HCEC 1CT (cell line): ENCODE data around the gene C20orf96.
"Not testable (repeated sequence)": the region's sequence is repeated elsewhere in the genome, so short reads cannot be mapped to it uniquely, and the experiment has no call there.

Experiments
- DNase-seq: peaks from one replicate; pipeline ENCODE4 v3.0.0-alpha.2; 2017

The C20orf96 gene

DNA sequence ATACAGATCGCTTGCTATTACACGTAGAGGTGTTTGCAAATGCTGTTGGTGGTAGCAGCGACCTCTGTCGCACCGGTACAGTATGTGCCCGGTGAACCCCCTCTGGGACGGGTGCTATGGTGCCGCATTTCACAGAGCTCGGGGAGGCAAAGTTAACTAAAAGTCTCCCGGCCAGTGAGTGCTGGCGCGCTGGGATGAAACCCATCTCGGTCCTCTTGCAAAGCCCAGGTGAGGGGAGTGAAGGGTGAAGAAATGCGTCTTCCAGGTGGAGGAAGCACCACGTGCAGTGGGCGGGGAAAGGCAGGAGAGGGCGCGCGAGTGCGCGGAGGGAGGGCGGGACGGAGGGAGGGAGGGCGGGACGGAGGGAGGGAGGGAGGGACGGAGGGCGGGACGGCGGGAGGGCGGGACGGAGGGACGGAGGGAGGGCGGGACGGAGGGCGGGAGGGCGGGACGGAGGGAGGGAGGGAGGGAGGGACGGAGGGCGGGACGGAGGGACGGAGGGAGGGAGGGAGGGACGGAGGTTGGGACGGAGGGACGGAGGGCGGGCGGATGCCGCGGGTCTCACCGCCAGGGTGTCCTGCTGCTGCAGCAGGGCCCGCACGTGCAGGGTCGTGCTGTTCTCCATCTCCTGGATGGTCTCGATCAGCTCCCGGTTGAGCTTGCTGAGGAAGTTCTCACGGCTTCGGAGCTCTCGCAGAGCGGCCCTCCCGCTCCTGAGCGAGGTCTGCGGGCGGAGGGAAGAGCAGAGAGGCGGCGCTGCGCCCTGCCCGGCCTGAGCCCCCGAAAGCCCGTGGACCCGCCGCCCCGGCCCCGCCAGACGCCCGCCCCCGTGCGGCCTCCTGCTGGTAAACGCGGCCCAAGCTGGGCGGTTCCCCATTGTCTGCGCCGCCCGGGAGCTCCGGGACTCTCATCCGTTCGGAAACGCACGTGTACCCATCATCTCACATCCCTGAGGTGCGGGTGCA, 11.7 kb downstream of the C20orf96 start:
- DNase-seq: no peak

DNA sequence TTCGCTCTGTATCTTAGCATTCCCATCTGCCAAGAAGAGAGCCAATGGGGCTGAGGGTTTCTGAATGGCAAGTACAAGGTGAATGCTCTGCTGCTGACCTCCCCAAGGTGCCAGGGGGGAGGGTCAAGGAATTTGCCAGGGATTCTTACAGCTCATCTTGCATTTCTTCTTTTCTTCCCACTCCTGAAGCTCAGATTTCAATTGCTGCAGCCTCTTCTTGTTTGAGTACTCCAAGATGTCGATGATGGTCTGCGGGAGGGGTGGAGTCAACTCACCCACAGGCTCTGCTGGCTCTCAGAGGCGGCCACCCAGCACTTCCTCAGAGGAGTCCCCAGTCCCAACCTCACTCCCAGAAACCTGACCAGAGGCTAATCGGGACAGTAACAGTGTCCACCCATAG, 12.4 kb downstream of the C20orf96 start:
- DNase-seq: no peak

DNA sequence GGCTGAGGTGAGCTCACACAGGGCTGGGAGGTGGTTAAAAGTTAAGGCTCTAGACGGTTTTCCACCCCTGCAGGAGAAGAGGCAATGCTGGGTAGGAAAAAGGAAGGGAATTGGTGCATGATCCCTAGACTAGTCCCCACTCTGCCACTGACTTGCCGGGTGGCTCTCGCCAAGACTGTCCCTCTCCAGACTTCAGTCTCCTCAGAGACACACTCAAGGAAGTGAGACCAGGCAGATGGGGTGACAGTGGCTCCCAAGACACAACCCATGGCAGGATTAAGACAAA, 13.1 kb downstream of the C20orf96 start:
- DNase-seq: no peak

DNA sequence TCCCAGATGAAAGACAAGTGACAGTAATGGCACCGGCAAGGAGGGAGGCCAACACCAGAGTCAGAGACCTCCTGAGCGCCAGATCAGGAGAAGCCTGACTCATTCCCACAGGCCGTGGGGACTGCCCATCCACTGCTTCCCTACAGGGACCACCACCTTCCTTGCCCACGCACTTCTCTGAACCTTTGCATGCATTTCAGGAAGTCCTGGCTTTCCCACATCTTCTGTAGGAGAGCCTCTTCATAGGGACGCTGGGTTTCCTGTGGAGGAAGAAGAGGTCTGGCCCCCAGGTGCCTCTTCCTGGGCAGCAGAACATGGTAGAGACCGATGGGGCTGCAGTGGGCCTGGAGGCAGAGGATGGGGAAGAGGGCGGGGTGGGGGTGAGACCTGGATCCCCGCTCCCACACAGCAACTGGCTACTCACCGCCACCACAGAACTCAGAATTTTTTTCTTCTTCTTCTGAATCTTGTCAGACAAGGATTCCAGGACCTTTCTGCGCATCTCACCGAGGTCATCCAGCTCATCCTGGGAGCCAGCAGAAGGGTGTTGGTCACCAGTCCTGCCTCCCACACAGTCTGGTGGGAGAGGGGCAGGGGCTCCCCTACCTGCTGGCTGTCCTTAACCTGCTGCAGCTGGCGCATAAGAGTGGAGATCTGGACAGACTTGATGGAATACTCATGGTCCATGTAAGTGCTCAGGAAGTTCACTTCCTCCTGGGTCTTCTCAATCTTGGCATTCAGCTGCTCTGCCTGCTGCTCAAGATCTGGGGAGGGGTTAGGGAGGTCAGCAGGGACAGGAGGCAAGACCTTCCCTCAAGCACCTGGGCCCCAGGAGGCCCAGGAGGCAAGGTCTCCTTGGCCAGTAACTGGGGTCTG, 13.7 kb downstream of the C20orf96 start:
- no peak for DNase-seq

DNA sequence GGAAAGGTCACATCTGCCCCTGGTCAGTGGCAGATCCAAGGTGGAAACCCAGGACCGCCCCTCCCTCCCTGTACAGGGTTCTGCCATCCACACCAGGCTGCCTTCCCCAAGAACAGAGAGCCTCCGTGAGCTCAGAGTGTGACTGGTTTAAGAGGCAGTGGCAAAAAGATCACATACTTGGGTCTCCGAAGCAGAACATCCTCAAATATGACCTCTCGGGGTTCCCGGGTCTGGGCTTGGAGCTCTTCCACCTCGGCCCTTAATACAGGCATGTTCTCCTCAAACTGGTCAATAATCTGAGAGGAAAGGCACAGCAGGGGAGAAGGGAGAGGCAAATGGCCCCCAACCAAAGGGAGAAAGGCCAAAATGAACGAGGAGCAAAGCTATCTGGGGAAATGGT, 14.8 kb downstream of the C20orf96 start:
- no peak for DNase-seq

DNA sequence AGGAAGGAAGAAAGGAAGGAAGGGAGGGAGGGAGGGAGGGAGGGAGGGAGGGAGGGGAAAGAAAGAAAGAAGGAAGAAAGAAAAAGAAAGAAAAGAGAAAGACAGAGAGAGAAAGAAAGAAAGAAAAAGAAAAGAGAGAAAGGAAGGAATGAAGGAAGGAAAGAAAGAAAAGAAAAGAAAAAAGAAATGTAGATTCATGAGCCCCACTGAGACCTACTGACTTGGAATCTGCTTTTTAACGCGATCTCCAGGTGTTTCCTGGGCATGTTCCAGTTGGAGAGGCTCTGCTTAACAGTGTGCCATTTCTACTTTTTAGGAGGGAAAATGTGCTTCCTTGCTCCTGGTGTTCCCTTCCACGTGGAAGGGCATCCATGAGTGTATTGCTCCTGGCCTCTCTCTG, 16.7 kb downstream of the C20orf96 start:
- DNase-seq: no peak

DNA sequence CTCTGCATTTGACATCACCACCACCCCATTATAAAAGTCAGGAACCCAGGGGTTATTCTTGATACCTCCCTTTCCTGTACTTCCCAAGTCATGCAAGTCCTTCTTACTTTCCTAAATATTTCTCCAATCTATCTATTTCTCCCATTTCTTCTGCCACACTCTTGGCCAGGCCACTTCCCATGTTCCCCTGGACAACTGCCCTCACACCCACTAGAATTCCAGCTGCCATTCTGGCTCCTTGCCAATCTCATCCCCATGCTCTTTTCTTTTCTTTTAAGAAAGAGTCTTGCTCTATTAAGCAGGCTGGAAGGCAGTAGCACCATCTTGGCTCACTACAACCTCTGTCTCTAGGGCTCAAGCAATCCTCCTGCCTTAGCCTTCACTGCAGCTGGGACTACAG, 17.8 kb downstream of the C20orf96 start:
- no peak for DNase-seq

DNA sequence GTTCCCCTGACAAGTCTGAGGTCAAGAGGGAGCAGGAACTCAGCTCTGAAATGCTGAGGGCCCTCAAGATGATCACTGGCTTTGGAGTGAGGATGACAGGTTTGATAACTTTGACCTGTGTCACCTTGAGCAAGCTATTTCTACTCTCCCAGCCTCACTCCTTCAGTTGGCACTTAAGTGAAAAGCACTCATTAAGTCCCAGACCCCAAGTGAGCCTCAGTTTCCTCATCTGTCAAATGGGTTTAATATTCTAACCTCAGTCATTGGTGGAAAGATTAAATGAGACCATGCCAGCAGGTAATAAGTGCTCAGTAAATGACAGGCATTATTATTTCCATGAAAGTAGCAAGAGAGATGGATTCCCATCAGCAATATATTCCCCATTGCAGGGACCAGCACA, 19.0 kb downstream of the C20orf96 start:
- no peak for DNase-seq

DNA sequence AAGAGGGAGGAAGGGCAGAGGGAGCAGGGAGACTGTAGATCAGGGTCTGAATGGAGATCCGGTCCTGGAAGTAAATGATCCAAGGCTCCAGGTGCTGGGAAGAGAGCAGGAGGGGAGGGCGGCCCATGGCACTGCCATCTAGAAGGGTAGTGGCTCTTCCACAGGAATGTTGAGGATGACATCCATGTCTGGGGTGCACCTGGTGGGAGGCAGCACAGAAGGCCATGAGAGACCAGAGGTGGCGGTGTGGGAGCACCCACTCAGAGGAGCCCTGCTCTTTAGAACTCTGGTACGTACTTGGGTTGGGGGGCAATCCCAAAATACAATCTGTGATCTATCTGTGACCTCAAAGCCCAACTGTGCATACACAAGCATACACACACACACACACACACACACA, 19.5 kb downstream of the C20orf96 start:
- DNase-seq: no peak

DNA sequence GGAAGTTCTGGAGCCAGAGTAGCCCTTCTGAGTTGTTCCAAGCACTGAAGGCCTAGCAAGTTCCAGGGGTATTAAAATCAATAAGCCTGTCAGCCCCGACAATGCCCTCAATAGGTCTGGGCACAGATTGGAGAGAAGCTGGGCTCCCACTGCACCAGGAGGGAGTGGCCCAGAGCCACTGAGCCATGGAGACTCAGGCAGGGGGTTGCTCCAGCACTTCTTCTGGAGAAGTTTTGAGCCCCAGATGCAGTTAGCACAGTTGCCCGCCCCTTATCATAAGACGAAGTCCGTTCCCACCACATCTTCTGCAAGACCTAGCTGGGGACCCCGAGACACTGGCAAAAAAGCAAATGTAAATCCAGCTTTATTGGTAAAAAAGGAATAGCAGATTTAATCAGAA, 20.0 kb downstream of the C20orf96 start:
- DNase-seq: no peak

DNA sequence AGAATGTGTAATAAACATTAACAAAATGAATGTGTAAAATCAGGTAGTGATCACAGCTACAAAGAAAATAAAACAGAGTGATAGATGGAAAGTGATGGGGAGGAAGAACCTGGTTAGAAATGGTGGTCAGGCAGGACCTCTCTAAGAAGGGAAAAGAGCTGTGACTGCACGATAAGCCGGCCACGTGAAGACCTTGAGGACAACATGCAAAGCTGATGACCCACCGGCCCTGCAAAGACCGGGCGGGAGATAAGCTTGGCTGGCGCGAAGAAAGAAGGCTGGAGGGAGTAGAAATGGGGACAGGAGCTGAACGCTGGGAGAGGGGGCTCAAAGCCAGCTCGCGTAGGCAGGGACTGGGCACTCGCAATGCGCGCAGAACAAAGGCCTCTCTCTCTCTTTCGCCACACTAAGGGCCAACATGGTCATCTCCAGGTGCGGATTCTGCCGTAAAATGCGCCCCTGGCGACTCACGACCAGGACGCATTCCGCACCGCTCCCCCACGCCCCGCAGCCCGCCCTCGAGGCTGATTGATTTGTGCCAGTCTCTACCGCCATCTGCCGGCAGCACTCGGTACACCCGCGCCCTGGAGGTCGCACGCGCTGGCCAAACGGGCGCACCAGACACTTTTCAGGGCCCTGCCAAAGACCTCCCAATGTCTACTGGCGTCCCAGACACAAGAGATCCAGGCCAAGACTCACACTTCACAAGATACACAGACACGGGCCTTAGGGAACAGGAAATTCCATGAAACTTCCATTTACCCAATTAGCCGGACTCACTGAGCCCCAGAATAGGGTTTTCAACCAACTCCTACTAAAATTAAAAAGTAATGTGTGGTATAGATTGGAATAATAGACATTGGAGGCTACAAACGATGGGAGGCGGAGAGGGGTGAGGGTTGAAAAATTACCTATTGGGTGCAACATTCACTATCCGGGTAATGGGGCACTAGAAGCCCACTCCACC, 23.7 kb downstream of the C20orf96 start:
- peak; percentile 67 for DNase-seq

DNA sequence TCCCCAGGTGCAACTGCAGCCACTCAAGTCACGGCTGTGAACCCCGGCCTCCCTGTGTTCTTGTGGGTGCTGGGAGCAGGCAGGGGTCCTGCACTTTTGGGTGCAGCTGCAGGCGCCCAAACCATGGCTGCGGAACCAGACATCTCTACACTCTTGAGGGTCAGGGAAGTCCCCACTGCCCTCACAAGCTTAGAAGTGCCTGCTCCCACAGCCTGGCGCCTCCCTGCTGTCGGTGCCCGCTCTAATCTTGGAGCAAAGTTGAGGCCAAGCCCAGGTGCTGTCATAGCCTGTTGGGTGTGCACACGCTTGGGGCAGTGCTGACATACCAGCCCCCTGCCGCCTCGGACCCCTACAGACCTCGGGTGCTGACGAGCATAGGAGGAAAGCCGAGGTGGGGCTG, 26.8 kb downstream of the C20orf96 start:
- no peak for DNase-seq

DNA sequence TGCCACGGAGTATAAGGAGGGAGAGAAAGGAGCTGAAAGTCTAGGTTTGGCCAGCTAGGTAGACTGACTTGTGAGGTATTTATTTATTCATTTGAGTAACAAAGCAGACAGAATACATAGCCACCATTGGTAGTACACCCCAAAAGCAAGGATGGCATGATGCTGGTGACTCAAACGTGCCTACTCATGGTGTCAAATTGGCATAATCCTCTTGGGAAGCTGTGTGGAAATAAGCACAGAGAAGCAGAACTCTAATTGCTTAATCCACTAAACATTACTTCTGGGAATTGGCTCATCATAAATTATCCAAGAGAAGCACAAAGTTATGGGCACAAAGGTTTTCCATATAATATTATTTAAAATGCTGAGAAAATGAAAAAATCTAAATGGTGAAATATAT, 30.6 kb downstream of the C20orf96 start:
- no peak for DNase-seq

DNA sequence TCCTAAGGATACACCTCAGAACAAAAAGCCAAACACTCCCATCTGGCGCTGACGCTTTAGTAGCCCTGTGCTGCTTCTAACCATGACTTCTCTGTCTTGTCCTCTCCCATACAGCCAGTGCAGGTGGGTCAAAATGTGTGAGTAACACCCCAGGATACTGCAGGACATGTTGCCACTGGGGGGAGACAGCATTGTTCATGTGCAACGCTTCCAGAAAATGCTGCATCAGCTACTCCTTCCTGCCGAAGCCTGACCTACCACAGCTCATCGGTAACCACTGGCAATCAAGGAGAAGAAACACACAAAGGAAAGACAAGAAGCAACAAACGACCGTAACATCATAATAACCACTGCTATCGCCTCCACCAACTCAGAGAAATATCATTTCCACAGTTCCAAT, 31.6 kb downstream of the C20orf96 start:
- peak; percentile 13 for DNase-seq

DNA sequence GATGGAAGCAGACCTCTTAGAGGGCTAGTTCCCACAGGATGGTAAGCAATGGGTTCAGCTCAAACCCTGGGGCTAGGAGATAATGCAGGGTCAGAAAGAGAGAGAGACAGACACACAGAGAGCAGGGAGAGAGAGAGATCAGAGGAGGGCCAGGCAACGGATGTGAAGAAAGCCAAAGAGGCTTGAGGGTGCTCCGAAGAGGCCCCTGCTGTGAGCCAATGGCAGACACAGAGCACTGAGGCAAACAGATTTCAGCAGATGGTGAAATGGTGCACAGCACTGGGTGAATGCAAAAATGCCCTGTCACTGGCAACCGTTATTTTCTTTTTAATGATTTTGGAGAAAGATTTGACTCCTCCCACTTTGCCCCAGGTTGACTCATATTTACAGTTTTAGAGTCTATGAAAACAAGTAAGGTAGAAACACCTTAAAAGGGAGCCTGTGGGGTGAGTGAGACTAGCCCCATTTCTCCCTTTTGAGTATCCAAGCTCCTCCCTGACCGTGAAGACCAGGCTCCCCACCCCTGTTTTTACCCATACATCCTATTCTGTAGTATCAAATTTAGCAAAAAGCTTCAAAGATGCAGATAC, 32.2 kb downstream of the C20orf96 start:
- DNase-seq: no peak

DNA sequence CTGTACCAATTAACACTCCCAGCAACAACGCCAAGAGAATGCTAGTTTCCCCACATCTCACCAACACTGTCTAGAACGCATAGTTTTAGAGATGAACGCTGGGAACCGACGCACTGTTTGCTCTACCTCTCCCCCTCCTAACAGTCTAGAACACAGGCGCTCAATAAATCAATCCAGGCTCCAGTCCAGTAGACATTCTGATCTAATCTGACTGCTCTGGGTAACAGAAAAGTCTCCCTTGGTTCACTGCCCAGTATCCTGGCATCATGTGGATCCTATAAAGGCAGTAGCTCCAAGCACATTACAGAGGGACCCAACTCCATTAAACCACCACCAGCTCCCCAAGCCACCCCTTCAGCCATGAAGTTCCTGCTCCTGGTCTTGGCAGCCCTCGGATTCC, 33.1 kb downstream of the C20orf96 start, which contains the start of gene DEFB132:
TSS of gene DEFB132 (plus strand) at position 306 of the 400 bp plus-strand sequence. CDS start at position 361, 55 bp downstream.
- no peak for DNase-seq

DNA sequence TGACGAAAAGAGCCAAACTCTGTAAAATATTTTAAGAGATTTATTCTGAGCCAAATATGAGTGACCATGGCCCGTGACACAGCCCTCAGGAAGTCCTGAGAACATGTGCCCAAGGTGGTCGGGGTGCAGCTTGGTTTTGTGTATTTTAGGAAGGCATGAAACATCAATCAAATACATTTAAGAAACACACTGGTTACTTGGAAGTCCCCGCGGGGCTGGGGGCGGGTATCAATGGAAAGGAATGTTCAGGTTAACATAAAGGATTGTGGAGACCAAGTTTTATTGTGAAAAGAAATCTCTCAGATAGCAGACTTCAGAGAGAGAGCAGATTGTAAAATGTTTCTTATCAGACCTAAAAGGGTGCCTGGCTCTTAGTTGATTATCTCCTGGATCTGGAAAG, 37.1 kb downstream of the C20orf96 start:
- DNase-seq: not testable (repeated sequence)

DNA sequence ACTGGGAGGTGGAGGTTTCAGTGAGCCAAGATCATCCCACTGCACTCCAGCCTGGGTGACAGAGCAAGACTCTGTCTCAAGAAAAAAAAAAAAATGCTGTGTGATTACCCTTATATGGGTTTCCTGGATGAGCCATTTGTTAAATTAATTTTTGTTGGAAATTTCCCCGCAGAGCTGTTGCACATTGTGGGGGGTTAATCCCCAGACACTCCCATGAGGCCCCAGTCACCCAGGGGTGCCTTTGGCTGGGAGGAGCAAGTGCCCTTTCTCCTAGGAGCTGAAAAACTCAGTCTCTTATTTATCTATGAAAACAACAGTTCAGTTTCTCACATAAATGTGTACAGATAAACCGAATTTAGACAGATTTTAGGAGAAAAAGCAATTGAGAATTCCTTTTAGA, 37.7 kb downstream of the C20orf96 start:
- DNase-seq: no peak

DNA sequence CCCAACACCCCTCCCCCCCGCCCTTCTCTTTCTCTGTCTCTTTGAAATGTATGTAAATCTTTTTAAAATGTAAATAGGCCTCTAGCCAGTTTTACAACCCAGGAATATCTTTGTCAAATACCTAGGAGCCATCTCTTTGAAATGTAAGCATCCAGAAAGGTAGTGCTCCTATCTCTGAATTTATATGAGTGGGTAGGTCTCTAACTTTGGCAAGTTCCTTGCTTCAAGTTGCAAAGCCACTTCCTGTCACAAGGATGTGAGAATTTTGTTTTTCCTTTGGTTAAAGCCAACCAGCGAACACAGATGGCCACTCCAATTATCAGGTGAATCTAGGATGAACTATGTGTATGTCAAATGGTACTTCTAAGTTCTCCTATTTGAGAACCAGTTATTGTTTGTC, 39.2 kb downstream of the C20orf96 start:
- no peak for DNase-seq

DNA sequence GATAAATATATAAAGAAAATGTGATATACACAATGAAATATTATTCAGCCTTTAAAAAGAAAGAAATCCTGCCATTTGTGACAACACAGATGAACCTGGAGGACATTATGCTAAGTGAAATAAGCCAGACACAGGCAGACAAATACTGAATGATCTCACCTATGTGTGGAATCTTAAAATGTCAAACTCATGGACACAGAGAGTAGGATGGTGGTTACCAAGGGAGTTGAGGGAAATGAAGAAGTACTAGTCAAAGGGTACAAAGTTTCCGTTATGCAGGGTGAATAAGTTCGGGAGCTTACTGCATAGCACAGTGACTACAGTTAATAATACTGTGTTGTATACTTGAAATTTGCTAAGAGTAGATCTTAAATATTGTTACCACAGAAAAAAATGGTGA, 47.6 kb downstream of the C20orf96 start:
- DNase-seq: no peak

DNA sequence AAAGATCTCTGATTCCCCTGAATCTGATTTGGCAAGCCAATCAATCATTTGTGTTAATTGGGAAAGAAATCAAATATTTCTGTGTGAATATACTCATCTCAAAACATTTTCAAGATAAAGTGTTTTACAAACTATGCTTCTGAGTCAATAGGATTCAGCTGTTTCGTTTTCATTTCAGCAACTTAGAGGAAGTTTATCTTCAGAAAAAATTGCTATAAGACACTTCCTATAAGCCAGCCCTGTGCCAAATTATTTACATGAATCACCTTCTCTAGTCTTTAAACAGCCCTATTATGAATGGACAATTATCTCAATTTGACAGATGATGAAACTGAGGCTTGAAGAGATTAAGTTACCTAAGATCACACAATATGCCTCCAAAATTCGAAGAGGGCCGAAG, 52.6 kb downstream of the C20orf96 start:
- no peak for DNase-seq

DNA sequence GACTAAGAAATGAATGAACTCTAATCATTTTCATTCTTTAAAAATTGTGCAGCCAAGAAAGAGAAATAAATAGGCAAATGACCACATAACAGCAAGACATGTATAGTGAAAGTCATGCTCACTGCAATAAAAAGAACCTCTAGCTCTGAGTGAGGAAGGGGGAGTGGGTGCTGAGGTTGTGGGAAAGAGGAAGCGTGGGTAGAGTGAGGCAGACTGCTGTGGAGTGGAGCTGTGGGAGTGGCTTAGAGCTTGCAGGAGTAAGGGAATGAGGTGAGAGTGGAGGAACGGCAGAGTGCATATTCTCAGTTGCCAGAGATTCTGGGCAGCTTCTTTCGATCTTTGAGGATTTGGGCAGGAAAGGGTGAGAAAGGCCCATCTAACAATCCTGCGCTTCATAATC, 53.1 kb downstream of the C20orf96 start:
- DNase-seq: no peak
